Ovary (tissue), 9 donors: Measurements from ENCODE around the gene CCDC71. TPM values are rescaled to one million over a fixed set of nuclear protein-coding genes. Genes with fewer than 3 reads are reported as not detected.

Experiments
- DNase-seq, 5 donors: peaks; one replicate each; pipeline ENCODE4 v3.0.0-alpha.2; 2019 to 2020
- H3K27ac ChIP-seq, 2 donors: fragments of 200-600 bp; one replicate each; pipeline versions ENCODE4 v1.5.1 to v1.8.0; 2019 to 2022
- H3K27me3 ChIP-seq: fragments of 200-600 bp; one replicate; pipeline ENCODE4 v1.8.0; 2022
- H3K36me3 ChIP-seq: fragments of 200-600 bp; sonication (generic); one replicate; pipeline ENCODE4 v1.5.1; 2019
- H3K4me1 ChIP-seq: one replicate; pipeline ENCODE4 v1.8.1; 2013; ENCODE audit warnings: mild to moderate bottlenecking, moderate library complexity; ENCODE audit not compliant: insufficient read depth
- H3K4me3 ChIP-seq: fragments of 200-600 bp; sonication (generic); one replicate; pipeline ENCODE4 v1.5.1; 2017
- H3K9me3 ChIP-seq, 2 donors: fragments of 200-600 bp in 1 of 2; sonication (generic) in 1 of 2; one replicate each; pipeline versions ENCODE4 v1.5.1 to v1.8.1; 2013 to 2019; ENCODE audit warnings: mild to moderate bottlenecking in 1 of 2, moderate library complexity in 1 of 2
- CTCF ChIP-seq, 3 donors: fragments of 450-650 bp in 2 of 3; fragments of 200-600 bp in 1 of 3; IDR thresholded peaks; one replicate each; pipeline versions ENCODE4 v1.5.1 to v1.8.0; 2016 to 2022; ENCODE audit warnings: antibody characterized with exemption in 3 of 3, mild to moderate bottlenecking in 1 of 3
- EP300 ChIP-seq: sonication (generic); formaldehyde crosslinking; IDR thresholded peaks from one replicate; pipeline ENCODE4 v1.6.1; 2017; ENCODE audit warnings: antibody characterized with exemption
- POLR2A ChIP-seq: fragments of 450-650 bp; IDR thresholded peaks from one replicate; pipeline ENCODE4 v1.6.1; 2017; ENCODE audit warnings: antibody characterized with exemption, mild to moderate bottlenecking, moderate library complexity
- WGBS, 3 donors: extraction: QIAGEN DNeasy Blood & Tissue Kit in 1 of 3; methylation state at CpG; one replicate each; pipeline versions ENCODE4 v1.1.5 to v1.1.7; 2013 to 2017; 5-methylcytosine and 5-hydroxymethylcytosine counted together
- intact Hi-C, 4 donors: fragments of 100-400 bp; cut with DNase I; formaldehyde crosslinking; loops; one replicate each; pipeline versions ENCODE4 v1.11.0 to v1.15.1; 2022 to 2023
- polyA plus RNA-seq, 2 donors: library from polyadenylated mRNA; stranded (reverse); fragments of 200-250 nt in 1 of 2; fragments of 350-450 nt in 1 of 2; fragmentation: Illumina TruSeq in 1 of 2; extraction: RNeasy Lipid Tissue Mini Kit (QIAGEN cat#74804) in 1 of 2; gene quantifications; one replicate each; pipeline ENCODE4 v1.2.3, GENCODE V29; 2013 to 2014
- total RNA-seq, 7 donors: library from RNA; depleted of rRNA in 2 of 7; stranded (reverse); fragments of >200 nt in 2 of 7; fragmentation: NEBNext Ultra II Directional in 3 of 7; extraction: Animal tissue kit (Norgen Biotek cat#: 25700) in 3 of 7; gene quantifications; one replicate each; pipeline versions ENCODE4 v1.1.0 to v1.2.4, GENCODE V29; 2016 to 2023
- donor health status: DM: no; HTN: no; CAD: no; lungs with moderate emphysema.
- donor health status: DM: no; HTN: no; CAD: no.
- donor health status: Bipolar disorder and iron deficiency.
- donor health status: DM: yes; HTN: yes; CAD: no.
- donor health status: DM: no; HTN: no; CAD: no.
- donor health status: DM: yes; HTN: yes; CAD: no.

Gene CCDC71
- total and polyA plus RNA-seq, 9 donors: 6.9 to 39.0 (median 30.9) TPM

- H3K9me3 ChIP-seq: no peaks in the 10 kb centered on the region
- intact Hi-C loops: no loop called here
- DNase-seq: no peak
- no peaks in the 10 kb centered on the region for H3K27me3 ChIP-seq
- H3K4me1 ChIP-seq: no peaks in the 10 kb centered on the region
- H3K4me3 ChIP-seq: no peak overlapping the region
- TF ChIP-seq EP300 (no peak), POLR2A (no peak), CTCF (IDR thresholded peaks at IDR 0.05) (no peak)
- no peak overlapping the region for H3K27ac ChIP-seq
- 33 to 43% (median 35%) methylated on average over 1 of the region's 1 CpG for WGBS, 3 donors
- H3K36me3 ChIP-seq: no peaks in the 10 kb centered on the region
These were observed 8.8 kb downstream of the CCDC71 start for GRCh38 chr3:49157289-49157688.

DNA sequence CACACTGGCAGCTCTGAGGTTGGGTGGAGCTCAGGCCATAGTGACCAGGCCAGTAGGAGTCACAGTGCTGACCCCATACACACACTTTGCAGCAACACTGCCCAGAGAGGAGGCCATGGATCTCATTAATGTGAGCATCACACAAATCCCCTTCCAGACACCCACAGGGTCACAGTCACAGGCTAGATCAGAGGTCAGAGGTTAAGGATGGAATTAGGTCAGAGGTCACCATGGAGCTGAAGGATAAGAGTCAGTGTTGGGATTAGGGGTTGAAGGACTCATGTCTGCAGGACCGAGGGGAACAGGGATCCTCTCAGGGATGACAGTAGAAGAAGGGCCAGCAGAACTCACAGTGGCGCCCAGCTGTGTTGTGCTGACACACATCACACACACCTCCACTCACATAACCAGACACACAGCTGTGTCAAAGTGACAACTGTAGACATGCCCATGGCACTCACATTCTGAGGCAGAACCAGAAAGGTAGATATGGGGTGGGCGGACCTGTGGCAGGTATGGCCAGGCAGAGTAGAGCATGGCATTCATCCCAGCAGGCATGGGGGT, 12.7 kb downstream of the CCDC71 start:
- DNase-seq: no peak
- no peak overlapping the region for H3K4me3 ChIP-seq
- no peaks in the 10 kb centered on the region for H3K36me3 ChIP-seq
- no peaks in the 10 kb centered on the region for H3K4me1 ChIP-seq
- no peaks in the 10 kb centered on the region for H3K27me3 ChIP-seq
- H3K27ac ChIP-seq: no peak overlapping the region
- no peaks in the 10 kb centered on the region for H3K9me3 ChIP-seq
- intact Hi-C loops: no loop called here
- WGBS, 3 donors: 82 to 91% (median 89%) methylated on average over 3 of the region's 3 CpGs
- no peak for TF ChIP-seq POLR2A

GRCh38 chr3:49151610-49152009, 14.5 kb downstream of the CCDC71 start:
- TF ChIP-seq EP300 (no peak), POLR2A (no peak), CTCF (IDR thresholded peaks at IDR 0.05) (no peak)
- no peaks in the 10 kb centered on the region for H3K27me3 ChIP-seq
- 84 to 91% (median 86%) methylated on average over 2 of the region's 2 CpGs for WGBS, 3 donors
- no peak for DNase-seq
- H3K4me1 ChIP-seq: no peaks in the 10 kb centered on the region
- no peak overlapping the region for H3K27ac ChIP-seq
- H3K36me3 ChIP-seq: no peaks in the 10 kb centered on the region
- H3K4me3 ChIP-seq: no peak overlapping the region
- no peaks in the 10 kb centered on the region for H3K9me3 ChIP-seq
- intact Hi-C loops: no loop called here

GRCh38 chr3:49148159-49148558, 18.0 kb downstream of the CCDC71 start:
- Histone ChIP-seq H3K4me1 (no peaks in the 10 kb centered on the region), H3K4me3 (no peak overlapping the region), H3K27ac (no peak overlapping the region), H3K27me3 (no peaks in the 10 kb centered on the region), H3K36me3 (no peaks in the 10 kb centered on the region), H3K9me3 (no peaks in the 10 kb centered on the region)
- 65 to 77% (median 67%) methylated on average over 5 of the region's 5 CpGs for WGBS, 3 donors
- DNase-seq: no peak
- intact Hi-C loops: no loop called here
- TF ChIP-seq EP300: no peak
- TF ChIP-seq POLR2A: no peak
- TF ChIP-seq CTCF (IDR thresholded peaks at IDR 0.05): no peak

GRCh38 chr3:49140080-49140479, 26.1 kb downstream of the CCDC71 start:
- no peaks in the 10 kb centered on the region for H3K9me3 ChIP-seq
- H3K4me3 ChIP-seq: no peak overlapping the region
- no peak overlapping the region for H3K27ac ChIP-seq
- H3K27me3 ChIP-seq: no peaks in the 10 kb centered on the region
- DNase-seq: no peak
- H3K4me1 ChIP-seq: no peaks in the 10 kb centered on the region
- TF ChIP-seq EP300: no peak
- TF ChIP-seq POLR2A: no peak
- TF ChIP-seq CTCF (IDR thresholded peaks at IDR 0.05): no peak
- 54 to 56% (median 56%) methylated on average over 3 of the region's 3 CpGs for WGBS, 3 donors
- H3K36me3 ChIP-seq: no peaks in the 10 kb centered on the region
- intact Hi-C loops: no loop called here
